Endothelial cell of umbilical vein (primary cell): Measurements from ENCODE around the gene SGO1.
"Not testable (repeated sequence)": the region's sequence is repeated elsewhere in the genome, so short reads cannot be mapped to it uniquely, and the experiment has no call there.

Source experiments
- CTCF ChIP-seq, 2 donors: IDR thresholded peaks; 1 replicate in 1 of 2; 2 replicates in 1 of 2; pipeline ENCODE4 v1.5.1; 2011; ENCODE audit warnings: low read length in 2 of 2, mild to moderate bottlenecking in 2 of 2, moderate library complexity in 2 of 2, control low read depth in 1 of 2, inconsistent platforms in 1 of 2, low read depth in 1 of 2; ENCODE audit not compliant: insufficient read depth in 1 of 2; ENCODE audit errors: extremely low read depth in 1 of 2
- EZH2 ChIP-seq: IDR thresholded peaks from 2 replicates; pipeline ENCODE4 v1.6.1; 2012; ENCODE audit warnings: borderline replicate concordance, low read depth, mild to moderate bottlenecking, moderate library complexity, low read length, inconsistent platforms; ENCODE audit not compliant: severe bottlenecking
- FOS ChIP-seq: IDR thresholded peaks from 2 replicates; pipeline ENCODE4 v1.6.1; 2011; ENCODE audit warnings: mild to moderate bottlenecking, low read length, moderate library complexity, borderline replicate concordance; ENCODE audit not compliant: insufficient read depth
- GATA2 ChIP-seq: IDR thresholded peaks from 2 replicates; pipeline ENCODE4 v1.7.0; 2011; ENCODE audit warnings: low read depth, mild to moderate bottlenecking, moderate library complexity, mixed read lengths, low read length; ENCODE audit not compliant: insufficient read length, insufficient read depth
- JUN ChIP-seq: IDR thresholded peaks from 2 replicates; pipeline ENCODE4 v1.6.1; 2011; ENCODE audit warnings: borderline replicate concordance, low read depth; ENCODE audit not compliant: insufficient read length, insufficient read depth
- POLR2A ChIP-seq: IDR thresholded peaks from 2 replicates; pipeline ENCODE4 v1.6.1; 2012; ENCODE audit warnings: low read depth, mild to moderate bottlenecking, control low read depth, low read length
- POLR2AphosphoS5 ChIP-seq: IDR thresholded peaks from 2 replicates; pipeline ENCODE4 v1.6.1; 2012; ENCODE audit warnings: low read depth, mild to moderate bottlenecking, control low read depth, low read length, moderate library complexity; ENCODE audit not compliant: insufficient read depth

GRCh38 chr3:20207945-20208344, 21.9 kb upstream of the SGO1 start:
- not testable (repeated sequence) for TF ChIP-seq CTCF (IDR thresholded peaks at IDR 0.05; ENCODE audit: extremely low read depth in 1 of 2, insufficient read depth in 1 of 2, low read depth in 1 of 2, low read length in 2 of 2); POLR2A; GATA2; FOS; EZH2; POLR2AphosphoS5; JUN
